ENCODE results near the gene C1QL2. TPM values are rescaled to one million over a fixed set of nuclear protein-coding genes. Genes with fewer than 3 reads are reported as not detected.

C1QL2 gene
- total RNA-seq, 2 donors from 2014 or later, result not detected

DNA sequence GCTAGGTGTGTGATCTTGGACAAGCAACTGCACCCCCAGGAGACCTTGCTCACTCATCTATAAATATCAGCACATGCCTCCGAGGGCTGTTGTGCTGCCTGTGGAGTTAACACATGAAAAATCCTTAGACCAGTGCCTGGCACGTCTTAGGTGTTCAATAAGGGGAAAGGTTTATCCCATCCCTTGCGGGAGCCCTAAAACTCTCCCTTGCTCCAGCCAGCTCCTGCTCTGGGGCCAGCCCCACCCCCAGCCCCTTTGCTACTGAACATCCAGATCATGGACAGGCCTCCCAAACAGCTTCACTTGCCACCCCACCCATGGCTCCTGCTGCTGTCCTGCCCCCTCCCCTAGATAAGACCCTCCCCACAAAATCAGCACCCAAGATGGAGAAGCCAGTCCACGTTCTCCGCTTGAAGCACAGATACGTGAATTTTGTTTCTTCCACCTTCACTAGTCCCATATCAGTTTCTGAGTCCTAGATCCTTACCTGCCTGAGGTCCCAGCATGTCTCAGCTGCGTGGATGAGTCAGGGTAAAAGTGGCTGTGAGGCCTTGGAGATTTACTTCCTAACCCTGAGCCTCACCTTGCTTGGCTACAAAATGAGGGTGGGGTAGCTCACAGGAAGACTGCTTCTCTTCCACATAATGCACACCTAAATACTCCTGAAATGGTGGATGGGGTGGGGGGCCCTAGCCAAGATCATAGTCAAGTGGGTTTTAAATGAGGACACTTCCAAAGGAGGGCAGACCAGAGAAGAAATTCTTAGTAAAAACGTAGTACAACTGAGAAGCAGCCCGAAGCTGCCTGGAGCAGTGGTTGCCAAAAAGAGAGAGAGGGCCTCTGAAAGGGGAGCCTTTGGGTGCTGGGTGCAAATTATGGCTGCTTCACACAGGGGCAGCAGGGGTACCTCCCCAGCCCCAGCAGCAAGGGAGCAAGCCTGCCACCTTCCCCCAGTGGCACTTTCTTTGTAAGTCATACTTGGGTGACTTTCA lies 40.4 kb downstream of the C1QL2 start:
- DNase-seq (no peak), ATAC-seq (no peak)
- Mint-ChIP-seq H3K36me3 (ENCODE audit: low read depth) (peaks cover 2% of the 10 kb centered on the region), H3K4me3 (no peak overlapping the region), H3K27ac (no peak overlapping the region), H3K4me1 (no peaks in the 10 kb centered on the region), H3K27me3 (peaks cover 60% of the 10 kb centered on the region)
- H3K9me3 ChIP-seq (ENCODE audit: control insufficient read depth, low read length, poor library complexity, severe bottlenecking), result no peaks in the 10 kb centered on the region

DNA sequence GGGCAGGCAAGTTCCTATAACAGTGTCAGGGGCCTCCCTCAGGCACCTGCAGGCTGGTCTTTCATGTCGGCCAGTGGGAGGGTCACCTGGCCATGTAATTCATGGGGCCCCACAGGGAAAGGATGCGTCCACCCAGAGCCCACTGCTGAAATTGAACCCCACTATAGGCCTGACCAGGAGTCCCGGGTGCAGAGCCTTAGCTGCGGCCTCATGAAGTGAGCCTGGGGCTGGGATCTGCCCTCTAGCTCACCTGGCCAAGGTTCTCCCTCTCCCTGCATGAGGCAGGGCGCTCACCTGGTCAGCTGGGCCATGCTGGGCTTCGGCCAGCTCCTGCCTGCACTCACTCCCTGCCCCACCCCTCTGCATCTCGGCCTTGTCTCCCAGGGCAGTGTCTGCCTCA lies 41.1 kb downstream of the C1QL2 start:
- no peak overlapping the region for H3K4me3 Mint-ChIP-seq
- no peak overlapping the region for H3K27ac Mint-ChIP-seq
- DNase-seq (no peak), ATAC-seq (no peak)
- H3K4me1 Mint-ChIP-seq, result no peaks in the 10 kb centered on the region
- H3K9me3 ChIP-seq (ENCODE audit: control insufficient read depth, low read length, poor library complexity, severe bottlenecking), result no peaks in the 10 kb centered on the region
- H3K36me3 Mint-ChIP-seq (ENCODE audit: low read depth), result peaks cover 2% of the 10 kb centered on the region
- H3K27me3 Mint-ChIP-seq, result peaks cover 56% of the 10 kb centered on the region

DNA sequence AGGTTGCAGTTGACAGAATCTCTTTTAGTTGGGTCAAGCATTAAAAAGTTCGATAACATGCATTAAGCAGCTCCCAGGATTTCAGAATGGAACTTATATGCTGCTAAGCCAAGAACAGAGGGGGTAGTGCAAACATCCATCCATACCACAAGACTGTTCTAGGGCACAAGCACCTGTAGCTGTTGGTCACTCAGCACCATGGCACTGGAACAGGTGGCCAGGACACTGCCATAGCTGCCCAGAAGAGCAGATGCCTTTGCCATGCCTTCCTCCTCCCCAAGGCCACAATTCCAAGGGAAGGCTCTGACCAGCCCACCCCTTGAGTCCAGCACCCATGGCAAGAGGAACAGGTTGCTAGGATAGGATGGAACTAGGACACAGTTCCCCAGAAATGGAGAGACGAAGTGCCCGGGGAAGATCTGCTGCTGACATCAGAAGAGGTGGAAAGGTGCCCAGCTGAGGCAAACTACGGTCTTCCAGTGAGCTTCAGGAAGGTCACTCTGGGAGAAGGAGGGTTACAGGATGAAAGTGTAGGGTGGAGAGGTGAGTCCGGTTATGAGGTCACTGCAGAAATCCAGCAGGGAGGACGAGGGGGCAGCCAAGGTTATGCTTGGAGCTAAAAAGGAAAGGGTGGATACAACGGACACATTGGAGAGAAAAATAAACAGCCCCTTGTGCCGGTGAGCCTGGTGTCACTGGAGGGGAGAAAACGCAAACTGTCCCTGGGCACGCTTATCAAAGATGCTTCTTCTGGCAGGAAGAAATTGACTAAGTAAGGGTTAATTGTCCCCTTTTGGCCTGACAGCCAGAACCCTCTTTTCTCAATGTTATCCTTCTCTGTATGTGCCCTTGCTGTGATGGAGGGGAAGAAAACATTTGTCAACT lies 41.9 kb downstream of the C1QL2 start:
- H3K27ac Mint-ChIP-seq, result no peak overlapping the region
- ATAC-seq, result no peak
- peaks cover 2% of the 10 kb centered on the region for H3K36me3 Mint-ChIP-seq (ENCODE audit: low read depth)
- DNase-seq, result no peak
- no peak overlapping the region for H3K4me3 Mint-ChIP-seq
- peaks cover 55% of the 10 kb centered on the region for H3K27me3 Mint-ChIP-seq
- no peaks in the 10 kb centered on the region for H3K4me1 Mint-ChIP-seq
- H3K9me3 ChIP-seq (ENCODE audit: control insufficient read depth, low read length, poor library complexity, severe bottlenecking), result no peaks in the 10 kb centered on the region

DNA sequence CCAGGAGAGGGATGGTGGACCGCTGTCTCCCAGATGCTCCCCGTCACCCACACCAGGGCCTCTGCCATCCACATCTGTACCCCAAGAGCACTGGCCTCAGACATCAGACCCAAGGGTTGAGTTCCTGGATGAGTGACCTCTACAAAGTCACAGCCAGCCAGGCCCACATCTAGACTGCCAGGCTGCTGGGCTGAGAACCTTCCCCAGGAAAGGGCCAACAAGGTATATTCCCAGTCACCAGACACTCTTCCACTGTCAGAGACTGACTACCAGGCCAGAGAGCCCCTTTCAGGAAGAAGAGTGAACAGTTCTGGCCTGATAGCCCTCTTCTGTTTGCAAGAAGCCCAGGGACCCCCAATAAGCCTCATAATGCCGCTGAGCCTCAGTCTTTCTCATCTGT lies 44.3 kb downstream of the C1QL2 start:
- no peak overlapping the region for H3K4me3 Mint-ChIP-seq
- H3K36me3 Mint-ChIP-seq (ENCODE audit: low read depth), result peaks cover 2% of the 10 kb centered on the region
- DNase-seq (no peak), ATAC-seq (no peak)
- H3K27me3 Mint-ChIP-seq, result peaks cover 39% of the 10 kb centered on the region
- H3K4me1 Mint-ChIP-seq, result no peaks in the 10 kb centered on the region
- no peak overlapping the region for H3K27ac Mint-ChIP-seq
- no peaks in the 10 kb centered on the region for H3K9me3 ChIP-seq (ENCODE audit: control insufficient read depth, low read length, poor library complexity, severe bottlenecking)

DNA sequence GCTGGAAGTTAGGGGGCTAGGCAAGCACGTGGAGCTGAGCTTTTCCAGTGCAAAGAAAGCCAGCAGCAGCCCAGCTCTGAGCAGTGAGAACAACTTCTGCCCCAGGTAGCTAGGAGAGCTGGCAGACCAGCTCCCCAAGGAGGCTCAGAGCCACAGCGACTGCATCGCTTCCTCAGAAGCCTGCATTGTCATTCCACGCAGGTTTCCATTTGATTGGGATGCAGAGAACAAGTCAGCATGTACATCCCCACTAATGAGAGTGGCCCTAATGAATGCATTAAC lies 45.1 kb downstream of the C1QL2 start:
- Mint-ChIP-seq H3K36me3 (ENCODE audit: low read depth) (peaks cover 2% of the 10 kb centered on the region), H3K4me3 (no peak overlapping the region), H3K4me1 (no peaks in the 10 kb centered on the region), H3K27me3 (peaks cover 38% of the 10 kb centered on the region), H3K27ac (no peak overlapping the region)
- no peaks in the 10 kb centered on the region for H3K9me3 ChIP-seq (ENCODE audit: control insufficient read depth, low read length, poor library complexity, severe bottlenecking)
- DNase-seq, result no peak
- no peak for ATAC-seq

DNA sequence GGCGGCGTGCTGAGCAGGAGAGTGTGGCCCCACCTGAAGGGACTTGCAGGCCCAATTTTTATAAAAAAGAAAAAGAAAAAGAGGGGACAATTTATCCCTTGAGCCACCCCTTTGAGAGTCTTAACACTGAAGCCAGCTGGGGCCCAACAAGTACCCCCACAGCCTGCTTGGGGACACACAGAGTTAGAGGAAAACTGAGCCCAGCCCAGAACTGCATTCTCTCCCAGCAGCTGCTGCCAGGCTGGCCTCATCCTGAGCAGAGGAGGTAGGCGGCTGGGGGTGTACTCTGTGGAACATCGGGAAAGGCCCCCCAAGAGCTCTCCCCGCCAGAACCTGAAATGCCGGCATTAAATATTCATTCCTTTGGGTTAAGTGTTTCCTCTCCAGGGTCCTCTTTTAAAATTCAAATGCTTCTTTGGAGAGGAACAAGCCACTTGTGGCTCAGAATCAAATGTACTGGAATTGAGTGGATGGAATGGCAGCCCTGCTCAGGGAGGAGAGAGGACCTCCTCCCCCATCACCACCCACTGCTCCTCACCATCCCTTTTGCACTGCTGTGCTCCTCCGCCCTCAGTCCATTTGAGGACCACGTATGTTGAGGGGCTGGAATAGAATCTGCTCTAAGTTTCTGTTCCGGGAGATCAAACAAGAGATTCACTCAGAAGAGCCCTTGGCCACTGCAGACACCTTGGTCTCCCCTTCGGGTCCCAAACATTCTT lies 45.6 kb downstream of the C1QL2 start:
- no peak overlapping the region for H3K27ac Mint-ChIP-seq
- H3K4me1 Mint-ChIP-seq, result no peaks in the 10 kb centered on the region
- ATAC-seq (no peak), DNase-seq (no peak)
- peaks cover 33% of the 10 kb centered on the region for H3K27me3 Mint-ChIP-seq
- no peaks in the 10 kb centered on the region for H3K9me3 ChIP-seq (ENCODE audit: control insufficient read depth, low read length, poor library complexity, severe bottlenecking)
- peaks cover 2% of the 10 kb centered on the region for H3K36me3 Mint-ChIP-seq (ENCODE audit: low read depth)
- no peak overlapping the region for H3K4me3 Mint-ChIP-seq

DNA sequence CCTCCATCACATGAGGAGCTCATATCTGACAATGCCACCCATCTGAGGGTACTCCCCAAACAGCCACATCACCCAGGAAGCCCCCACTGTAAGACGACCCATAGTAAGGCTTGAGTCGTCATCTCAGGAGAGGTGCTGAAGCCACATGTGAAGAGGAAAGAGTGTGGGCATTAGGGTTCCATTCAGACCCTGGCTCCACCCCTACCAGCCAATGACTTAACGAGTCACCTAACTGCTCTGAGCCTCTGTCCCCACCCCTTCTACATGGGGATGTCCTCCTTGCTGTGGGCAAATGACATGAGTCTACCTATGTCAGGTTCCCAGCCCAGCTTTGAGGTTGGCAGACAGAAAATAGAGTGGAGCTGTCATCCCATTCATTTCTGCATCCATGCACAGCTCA lies 46.3 kb downstream of the C1QL2 start:
- no peaks in the 10 kb centered on the region for H3K9me3 ChIP-seq (ENCODE audit: control insufficient read depth, low read length, poor library complexity, severe bottlenecking)
- H3K36me3 Mint-ChIP-seq (ENCODE audit: low read depth), result peaks cover 2% of the 10 kb centered on the region
- H3K27me3 Mint-ChIP-seq, result peaks cover 27% of the 10 kb centered on the region
- DNase-seq (no peak), ATAC-seq (no peak)
- H3K4me1 Mint-ChIP-seq, result no peaks in the 10 kb centered on the region
- no peak overlapping the region for H3K4me3 Mint-ChIP-seq
- H3K27ac Mint-ChIP-seq, result no peak overlapping the region

DNA sequence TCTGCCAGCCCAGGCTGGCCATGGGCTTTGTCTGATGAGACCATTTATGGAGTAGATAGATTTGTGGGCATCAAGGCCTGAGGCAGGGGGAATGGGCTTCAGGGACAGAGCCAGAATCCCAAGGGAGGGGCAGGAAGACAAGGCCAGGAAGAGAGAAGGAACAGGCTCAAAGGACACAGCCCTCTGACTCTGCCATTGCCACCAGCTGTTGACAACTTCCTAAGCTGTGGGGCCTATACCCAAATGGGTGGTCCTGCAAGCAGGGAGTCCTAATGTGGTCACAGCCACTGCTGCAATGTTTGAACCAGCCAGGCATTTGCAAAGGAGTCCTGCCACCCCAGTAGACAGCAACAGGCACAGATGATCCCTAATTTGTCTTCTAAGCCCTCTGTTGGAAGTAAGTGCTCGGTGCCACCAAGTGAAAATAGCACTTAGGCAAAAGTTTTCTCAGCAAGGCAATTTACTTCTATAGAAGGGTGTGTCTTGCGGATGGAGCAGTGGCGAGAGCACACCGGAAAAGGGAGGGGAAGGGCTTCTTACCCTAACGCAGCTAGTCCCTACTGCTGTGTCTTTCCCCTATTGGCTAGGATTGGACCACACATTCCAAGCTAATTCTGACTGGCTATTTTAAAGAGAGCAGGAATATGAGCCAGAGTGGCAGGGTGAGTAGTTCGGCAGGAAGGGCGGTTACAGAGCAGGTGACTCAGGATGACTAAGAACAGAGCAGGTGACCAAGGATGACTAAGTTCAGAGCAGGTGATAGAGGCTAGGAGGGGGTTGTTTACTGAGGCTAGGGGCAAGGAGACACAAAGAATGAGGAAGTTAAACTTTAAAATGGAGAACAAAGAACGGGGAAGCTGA lies 47.2 kb downstream of the C1QL2 start:
- Mint-ChIP-seq H3K4me1 (no peaks in the 10 kb centered on the region), H3K36me3 (ENCODE audit: low read depth) (peaks cover 2% of the 10 kb centered on the region), H3K27me3 (peaks cover 23% of the 10 kb centered on the region), H3K4me3 (no peak overlapping the region), H3K27ac (no peak overlapping the region)
- DNase-seq, result no peak
- ATAC-seq, result no peak
- H3K9me3 ChIP-seq (ENCODE audit: control insufficient read depth, low read length, poor library complexity, severe bottlenecking), result no peaks in the 10 kb centered on the region

DNA sequence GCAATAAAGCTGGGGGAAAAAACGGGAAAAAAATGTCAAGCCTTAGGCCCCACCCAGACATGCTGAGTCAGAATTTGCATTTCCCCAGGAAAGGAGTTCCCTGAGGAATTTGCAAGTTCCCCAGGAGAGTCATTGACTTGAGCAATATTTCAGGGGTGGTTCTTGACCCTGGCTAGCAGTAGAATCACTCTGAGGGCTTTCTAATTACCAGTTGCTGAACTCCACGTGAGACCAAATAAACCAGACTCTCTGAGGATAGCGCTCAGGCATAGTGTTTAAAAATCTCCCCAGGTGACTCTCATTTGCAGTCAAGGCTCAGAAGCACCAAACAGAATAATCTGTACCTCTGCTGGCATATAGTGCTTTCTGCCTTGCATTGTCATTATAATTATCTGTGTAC lies 48.7 kb downstream of the C1QL2 start:
- H3K9me3 ChIP-seq (ENCODE audit: control insufficient read depth, low read length, poor library complexity, severe bottlenecking), result no peaks in the 10 kb centered on the region
- Mint-ChIP-seq H3K36me3 (ENCODE audit: low read depth) (peaks cover 2% of the 10 kb centered on the region), H3K4me1 (no peaks in the 10 kb centered on the region), H3K27ac (no peak overlapping the region), H3K27me3 (peaks cover 14% of the 10 kb centered on the region), H3K4me3 (no peak overlapping the region)
- ATAC-seq, result no peak
- no peak for DNase-seq

DNA sequence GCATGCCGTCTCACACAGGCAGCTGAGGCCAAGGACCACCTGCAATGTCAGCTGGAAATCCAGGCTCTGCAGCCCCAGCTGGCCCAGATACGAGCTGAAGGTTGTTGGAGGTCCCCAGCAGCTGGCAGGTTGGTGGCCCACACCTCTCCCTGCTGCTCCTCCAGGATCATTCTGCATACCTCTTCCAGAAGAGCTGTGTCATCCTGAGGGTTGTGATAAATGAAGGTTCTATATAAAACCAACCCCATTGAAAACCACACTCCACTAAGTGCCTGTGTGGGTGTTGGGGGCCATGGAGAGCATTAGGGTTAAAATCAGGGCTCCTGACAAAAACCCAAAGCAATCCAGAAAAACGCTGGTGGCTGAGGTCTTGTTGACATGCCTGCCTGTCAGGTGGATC lies 50.4 kb downstream of the C1QL2 start:
- peaks cover 2% of the 10 kb centered on the region for H3K27me3 Mint-ChIP-seq
- DNase-seq (no peak), ATAC-seq (no peak)
- H3K27ac Mint-ChIP-seq, result no peak overlapping the region
- H3K36me3 Mint-ChIP-seq (ENCODE audit: low read depth), result no peaks in the 10 kb centered on the region
- H3K4me1 Mint-ChIP-seq, result no peaks in the 10 kb centered on the region
- H3K4me3 Mint-ChIP-seq, result no peak overlapping the region
- H3K9me3 ChIP-seq (ENCODE audit: control insufficient read depth, low read length, poor library complexity, severe bottlenecking), result no peaks in the 10 kb centered on the region

DNA sequence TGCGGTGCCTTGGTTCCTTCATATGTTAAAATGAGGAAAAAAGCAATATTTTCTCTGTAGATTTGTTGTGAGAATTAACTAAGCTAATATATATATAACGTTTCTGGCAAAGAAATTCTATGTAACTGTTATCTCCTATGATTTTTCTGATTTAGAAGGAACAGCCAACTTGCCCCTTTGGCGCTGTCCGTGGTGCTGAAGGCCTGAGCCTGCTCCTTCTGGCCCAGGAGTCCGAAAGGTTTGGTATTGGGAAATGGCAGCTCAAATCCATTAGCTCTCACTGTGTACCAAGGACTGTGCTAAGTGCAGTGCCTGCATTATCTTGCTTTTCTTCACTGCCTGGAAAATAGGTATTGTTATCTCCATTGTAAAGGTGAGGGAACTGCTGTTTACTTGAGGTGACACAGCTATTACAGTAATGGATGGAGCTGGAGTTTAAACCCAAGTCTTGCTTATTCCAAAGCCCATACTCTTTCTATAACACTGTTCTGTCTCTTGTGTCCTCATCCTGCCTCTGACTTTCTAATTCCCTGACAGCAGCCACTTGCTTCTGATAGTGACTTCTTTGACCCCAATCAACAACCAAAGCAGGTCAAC lies 52.2 kb downstream of the C1QL2 start:
- no peak for ATAC-seq
- Mint-ChIP-seq H3K4me3 (no peak overlapping the region), H3K4me1 (no peaks in the 10 kb centered on the region), H3K36me3 (ENCODE audit: low read depth) (no peaks in the 10 kb centered on the region), H3K27me3 (no peaks in the 10 kb centered on the region), H3K27ac (no peak overlapping the region)
- H3K9me3 ChIP-seq (ENCODE audit: control insufficient read depth, low read length, poor library complexity, severe bottlenecking), result peaks cover 2% of the 10 kb centered on the region
- DNase-seq, result no peak

All from T-helper 17 cell (primary cell).